ENCODE data around the gene CEP89. TPM values are rescaled to one million over a fixed set of nuclear protein-coding genes. Genes with fewer than 3 reads are reported as not detected.
"Not testable (repeated sequence)": the region's sequence is repeated elsewhere in the genome, so short reads cannot be mapped to it uniquely, and the experiment has no call there.

Gene CEP89
- total RNA-seq, 1 experiment from 2014 or later: 13.1 TPM

DNA sequence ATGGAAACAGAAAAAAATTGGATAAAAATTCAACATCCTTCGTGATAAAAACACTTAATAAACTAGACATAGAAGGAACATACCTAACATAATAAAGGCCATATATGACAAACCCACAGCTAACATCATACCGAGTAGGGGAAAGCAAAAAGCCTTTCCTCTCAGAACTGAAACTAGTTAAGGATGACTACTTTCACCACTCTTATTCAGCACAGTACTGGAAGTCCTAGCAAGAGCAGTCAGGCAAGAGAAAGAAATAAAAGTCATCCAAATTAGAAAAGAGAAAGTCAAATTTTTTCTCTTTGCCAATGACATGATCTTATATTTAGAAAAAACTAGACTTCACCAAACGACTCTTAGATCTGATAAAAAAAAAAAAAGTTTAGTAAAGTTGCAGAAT, 76.4 kb downstream of the CEP89 start:
- no peak for DNase-seq (ENCODE audit: low read depth)

DNA sequence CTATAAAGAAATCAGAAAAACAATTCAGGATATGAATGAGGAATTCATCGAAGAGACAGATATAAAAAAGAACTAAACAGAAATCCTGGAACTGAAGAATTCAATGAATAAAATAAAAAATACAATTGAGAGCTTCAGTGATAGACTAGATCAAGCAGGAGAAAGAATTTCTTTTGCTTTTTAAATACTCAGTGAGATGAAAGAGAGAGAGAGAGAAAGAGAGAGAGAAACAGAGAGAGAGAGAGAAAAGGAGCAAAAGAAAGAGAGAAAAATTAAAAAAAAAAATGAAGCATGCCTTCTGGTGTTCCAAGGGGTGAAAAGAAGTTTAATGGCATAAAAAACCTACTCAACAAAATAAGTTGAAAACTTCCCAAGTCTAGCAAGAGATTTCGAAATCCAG, 80.1 kb downstream of the CEP89 start:
- DNase-seq (ENCODE audit: low read depth): no peak

GRCh38 chr19:32890841-32891240, 80.9 kb downstream of the CEP89 start:
- no peak for DNase-seq (ENCODE audit: low read depth)

DNA sequence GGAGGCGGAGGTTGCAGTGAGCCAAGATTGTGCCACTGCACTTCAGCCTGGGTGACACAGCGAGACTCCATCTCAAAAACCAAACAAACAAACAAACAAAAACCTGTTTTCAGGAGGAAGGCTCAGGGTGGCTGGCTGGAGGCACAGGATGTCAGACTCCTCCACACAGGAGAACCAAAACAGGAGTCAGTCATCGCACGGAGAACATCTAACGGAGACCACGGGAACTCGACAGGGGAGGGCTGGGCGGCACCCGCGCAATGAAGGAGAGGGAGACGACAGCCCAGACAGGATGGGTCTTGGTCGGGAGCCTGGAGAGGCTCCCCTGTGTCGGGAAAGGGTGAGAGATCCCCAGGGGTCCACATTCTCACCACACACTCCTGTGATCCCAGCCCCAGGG, 81.4 kb downstream of the CEP89 start:
- DNase-seq (ENCODE audit: low read depth): no peak

DNA sequence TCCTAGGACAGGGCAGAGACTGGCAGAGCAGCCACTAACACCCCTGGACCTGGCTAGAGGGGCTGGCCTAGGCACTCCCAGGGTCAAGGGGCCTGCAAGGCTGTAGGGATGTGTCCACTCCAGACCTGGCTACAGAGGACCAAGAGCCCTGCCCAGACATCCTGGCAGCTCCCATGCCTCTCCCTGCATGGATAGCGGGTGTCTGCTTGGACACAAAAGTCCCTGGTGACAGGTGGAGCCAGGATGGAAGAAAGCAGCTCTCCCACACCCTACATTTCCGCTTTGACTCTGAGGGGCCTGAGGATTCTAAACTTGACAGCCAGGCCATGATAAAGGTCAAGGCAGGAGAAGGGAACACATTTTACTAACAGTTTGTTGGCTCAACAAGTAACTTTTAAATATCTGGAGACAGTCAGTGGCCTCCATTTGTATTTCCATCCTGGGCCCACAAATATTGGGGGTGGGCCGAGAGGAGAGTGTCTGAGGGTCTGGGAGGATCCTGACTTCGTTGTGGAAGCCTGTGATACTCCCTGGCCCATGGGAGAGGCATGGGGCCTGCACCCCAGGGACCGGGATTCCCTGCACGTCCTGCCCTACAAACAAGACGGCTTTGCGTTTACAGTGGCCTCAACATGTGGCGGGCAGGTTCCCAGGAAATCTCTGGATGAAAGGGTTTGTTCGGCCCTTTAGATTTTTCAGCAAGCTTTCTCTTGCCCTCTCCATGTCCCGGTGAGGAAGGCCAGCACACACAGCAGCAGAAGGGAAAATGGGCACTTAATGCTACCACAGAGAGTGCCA, 82.4 kb downstream of the CEP89 start:
- no peak for DNase-seq (ENCODE audit: low read depth)

DNA sequence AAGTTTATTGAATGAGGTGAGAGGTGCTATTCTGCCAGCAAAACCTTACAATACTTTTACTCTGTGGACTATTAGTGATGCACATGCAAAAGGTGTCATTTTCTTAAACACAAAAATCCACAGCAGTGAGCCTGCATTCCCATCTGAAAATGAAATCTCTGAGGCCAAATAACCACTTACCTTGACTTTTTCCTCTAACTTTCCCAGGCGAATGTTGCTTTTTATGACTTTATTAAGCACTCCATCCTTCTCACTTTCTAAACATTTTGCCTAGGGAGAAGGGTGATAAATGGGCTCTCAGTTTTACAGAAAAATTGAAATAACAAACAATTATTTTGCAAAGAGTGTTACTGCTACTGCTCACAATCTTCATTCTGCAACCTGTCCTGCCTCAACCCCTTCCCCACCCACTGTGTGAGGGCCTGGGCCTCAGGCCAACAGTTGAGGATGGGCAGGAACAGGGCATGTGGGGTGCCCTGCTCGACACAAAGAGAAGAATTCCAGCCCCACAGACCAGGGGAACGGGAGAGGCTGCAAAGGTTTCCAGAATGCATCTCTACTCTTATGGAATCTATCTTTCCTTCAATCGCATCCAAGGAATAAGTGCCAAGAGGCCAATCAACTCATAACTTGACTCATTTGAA, 84.1 kb downstream of the CEP89 start:
- DNase-seq (ENCODE audit: low read depth): no peak

- no peak for DNase-seq (ENCODE audit: low read depth)
Measured at GRCh38 chr19:32886241-32886640, 85.5 kb downstream of the CEP89 start.

GRCh38 chr19:32885255-32885654, 86.5 kb downstream of the CEP89 start:
- not testable (repeated sequence) for DNase-seq (ENCODE audit: low read depth)

GRCh38 chr19:32881766-32882165, 90.0 kb downstream of the CEP89 start:
- no peak for DNase-seq (ENCODE audit: low read depth)

GRCh38 chr19:32880622-32881021, 91.1 kb downstream of the CEP89 start:
- DNase-seq (ENCODE audit: low read depth): no peak

DNA sequence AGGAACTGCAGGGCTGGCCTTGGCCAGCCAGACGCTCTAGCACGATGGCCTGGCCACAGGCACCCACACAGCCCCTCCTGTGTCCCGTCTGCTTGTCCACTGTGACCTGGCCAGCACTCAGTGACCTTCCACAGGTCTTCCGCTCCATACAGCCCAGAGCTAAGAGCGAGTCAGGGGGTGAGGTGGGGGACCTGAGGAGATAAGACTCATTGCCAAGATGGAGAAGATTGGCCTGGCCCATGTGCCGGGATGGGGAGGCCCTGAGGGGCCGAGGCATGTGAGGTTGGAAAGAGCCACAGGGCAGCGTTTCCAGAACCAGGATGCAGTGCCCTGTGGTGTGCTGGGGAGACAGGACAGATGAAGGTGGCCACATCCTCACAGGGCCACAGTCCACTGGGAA, 92.0 kb downstream of the CEP89 start:
- no peak for DNase-seq (ENCODE audit: low read depth)

GRCh38 chr19:32878988-32879387, 92.8 kb downstream of the CEP89 start:
- no peak for DNase-seq (ENCODE audit: low read depth)

DNA sequence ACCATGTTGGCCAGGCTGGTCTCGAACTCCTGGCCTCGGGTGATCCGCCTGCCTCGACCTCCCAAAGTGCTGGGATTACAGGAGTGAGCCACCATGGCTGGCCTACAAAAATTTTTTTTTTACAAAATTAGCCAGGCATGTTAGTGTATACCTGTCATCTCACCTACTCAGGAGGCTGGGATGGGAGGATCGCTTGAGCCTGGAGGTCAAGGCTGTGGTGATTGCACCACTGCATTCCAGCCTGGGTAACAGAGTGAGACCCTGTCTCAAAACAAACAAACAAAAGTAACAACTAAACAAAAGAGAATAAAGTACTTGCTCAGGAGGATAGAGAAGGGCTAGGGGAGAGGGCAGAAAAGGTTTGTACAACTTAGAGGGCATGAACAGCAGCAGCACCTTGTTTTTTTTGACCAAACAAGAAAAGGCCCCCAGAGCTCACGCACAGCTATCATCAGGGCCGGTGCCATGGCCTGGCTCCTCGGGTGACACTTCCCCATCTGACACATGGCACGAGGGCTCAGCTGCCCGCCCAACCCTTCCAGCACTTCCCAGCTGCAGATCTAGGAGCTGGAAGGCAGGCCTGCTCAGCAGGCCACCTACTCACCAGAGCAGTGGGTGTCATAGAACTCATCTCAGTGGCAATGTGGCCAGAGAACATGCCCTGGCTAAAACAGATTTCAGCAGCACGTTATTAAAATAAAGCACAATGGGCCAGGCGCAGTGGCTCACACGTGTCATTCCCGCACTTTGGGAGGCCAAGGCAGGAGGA, 93.6 kb downstream of the CEP89 start:
- no peak for DNase-seq (ENCODE audit: low read depth)

DNA sequence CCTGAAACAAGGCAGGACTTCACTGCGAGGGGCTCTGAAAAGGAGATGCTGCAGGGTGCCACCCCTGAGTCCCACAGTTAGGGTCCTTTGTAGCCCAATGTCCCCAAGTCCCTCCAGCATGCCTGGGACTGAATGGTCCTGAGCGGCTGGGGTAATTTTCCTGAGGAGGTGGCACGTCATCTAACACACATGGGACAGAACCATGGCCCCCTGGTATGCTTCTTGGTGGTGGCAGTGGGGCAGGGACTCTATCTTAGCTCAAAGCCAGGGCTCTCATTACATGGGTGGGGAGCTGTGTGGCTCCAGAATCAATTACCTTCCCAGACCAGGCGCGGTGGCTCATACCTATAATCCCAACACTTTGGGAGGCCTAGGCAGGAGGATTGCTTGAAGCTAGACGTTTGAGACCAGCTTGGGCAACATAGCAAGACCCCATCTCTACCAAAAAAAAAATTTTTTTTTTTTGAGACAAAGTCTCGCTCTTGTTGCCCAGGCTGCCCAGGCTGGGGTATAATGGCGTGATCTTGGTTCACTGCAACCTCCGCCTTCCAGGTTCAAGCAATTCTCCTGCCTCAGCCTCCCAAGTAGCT, 94.3 kb downstream of the CEP89 start:
- DNase-seq (ENCODE audit: low read depth): no peak

DNA sequence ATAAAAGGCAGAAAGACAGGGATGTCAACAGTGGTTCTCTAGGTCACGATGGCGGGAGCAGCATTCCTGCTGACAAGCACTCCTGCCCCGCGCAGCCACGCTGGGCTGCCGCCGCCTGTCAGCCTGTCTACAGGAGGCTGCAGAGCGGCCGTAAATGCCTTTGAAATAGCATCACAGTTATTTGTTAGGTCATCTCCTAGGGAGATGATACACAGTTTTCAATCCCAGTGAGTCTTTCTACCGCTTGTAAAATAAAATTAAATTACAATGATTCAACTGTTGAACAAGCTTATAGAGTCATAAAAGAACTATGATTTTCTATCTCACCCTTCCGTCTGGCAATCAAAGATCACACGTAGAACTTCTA, 94.9 kb downstream of the CEP89 start:
- peak; percentile 30 for DNase-seq (ENCODE audit: low read depth)

DNA sequence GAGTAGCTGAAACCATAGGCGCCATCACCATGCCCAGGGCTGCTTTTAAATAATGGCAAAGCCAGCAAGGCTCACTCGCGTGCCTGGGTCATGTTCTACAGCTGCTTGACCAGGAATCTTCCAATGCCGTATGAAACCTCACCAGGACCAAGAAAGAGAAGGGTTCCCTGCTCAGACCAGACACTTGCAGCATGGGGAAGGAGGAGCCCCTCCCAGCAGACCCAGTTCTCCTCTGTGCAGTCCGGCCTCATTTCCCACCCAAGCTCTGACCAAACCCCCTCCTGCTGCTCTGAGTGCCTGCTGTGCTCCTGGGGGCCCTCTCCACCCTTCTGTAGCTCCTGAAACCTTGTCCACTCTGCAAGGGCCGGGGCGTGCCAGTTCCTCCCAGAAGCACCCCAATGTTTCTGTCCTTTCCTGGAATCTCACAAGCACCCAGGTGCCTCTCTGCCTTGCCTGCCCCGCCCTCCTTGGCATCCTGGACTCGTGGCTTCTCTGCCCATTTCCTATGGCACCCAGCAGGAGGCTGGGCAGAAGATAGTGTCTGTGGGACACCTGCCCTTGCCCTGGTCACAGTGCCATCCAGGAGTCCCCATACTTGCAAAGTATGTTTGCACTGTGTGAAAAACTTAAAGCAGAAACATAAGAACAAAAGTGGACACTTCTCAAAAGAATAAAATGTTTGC, 95.4 kb downstream of the CEP89 start:
- DNase-seq (ENCODE audit: low read depth): no peak

- DNase-seq (ENCODE audit: low read depth): no peak
Measured at GRCh38 chr19:32875428-32875827, 96.3 kb downstream of the CEP89 start.

- DNase-seq (ENCODE audit: low read depth): no peak
Measured at GRCh38 chr19:32874605-32875004, 97.2 kb downstream of the CEP89 start.

DNA sequence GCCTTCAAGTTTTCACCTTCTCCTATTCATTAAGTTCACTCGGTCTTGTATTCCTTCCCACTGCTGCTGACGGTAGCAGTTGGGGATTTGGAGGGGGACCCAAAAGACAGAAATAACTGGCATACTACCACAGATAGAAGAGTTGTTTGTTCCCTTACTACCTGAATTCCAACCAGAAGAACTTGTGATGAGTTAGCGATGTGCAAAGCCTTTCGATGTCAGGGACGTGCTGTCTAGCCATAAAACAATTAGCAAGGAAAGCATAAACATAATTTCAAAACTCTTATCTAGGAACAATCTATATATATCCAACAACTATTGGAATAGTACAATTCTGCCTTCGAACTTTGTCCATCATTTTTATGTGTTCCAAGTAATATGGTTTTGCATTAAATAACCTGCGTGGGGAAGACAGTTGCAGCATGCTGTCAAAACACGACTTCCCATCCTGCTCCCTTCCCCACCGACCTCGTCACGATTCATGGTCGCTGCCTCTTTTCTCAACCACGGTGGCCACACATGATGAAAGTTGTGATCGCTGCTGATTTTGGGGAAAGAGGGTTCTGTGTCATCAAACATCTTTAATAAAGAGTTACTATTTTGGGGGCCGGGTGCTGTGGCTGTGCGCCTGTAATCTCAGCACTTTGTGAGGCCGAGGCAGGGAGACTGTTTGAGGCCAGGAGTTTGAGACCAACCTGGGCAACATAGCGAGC, 98.4 kb downstream of the CEP89 start:
- no peak for DNase-seq (ENCODE audit: low read depth)

- no peak for DNase-seq (ENCODE audit: low read depth)
Measured at GRCh38 chr19:32872391-32872790, 99.4 kb downstream of the CEP89 start.

DNA sequence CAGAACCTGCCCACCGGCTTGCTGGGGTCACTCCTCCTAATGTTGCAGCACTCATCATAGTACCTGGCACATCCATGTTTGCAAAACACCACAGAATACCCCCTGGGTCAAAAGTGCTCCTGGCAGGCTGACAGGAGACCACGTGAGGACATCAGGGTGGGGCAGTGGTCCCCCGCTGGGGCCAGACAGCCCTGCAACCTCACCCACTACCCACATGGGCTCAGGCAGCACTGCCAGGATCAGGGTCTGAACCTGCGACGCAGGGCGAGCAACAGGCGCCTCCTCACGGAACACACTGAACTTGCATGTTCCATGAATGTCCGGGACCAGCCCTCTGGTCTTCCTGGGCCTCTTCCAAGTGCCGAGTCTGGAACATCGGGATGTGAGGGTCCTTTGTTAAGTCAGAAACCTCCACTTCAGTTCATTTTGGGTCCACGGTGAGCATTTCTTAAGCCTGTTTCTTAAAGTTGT, 100.7 kb downstream of the CEP89 start:
- DNase-seq (ENCODE audit: low read depth): no peak

Measured in Daoy (cell line).